HCT116 (cell line): ENCODE results near the gene CHST10. TPM values are rescaled to one million over a fixed set of nuclear protein-coding genes. Genes with fewer than 3 reads are reported as not detected.

Experiments used
- ATAC-seq: fragments of 200-7000 bp; cut with Tn5 transposase; 2 replicates; pipeline ENCODE4 v1.9.1; 2020; ENCODE audit warnings: mild to moderate bottlenecking, moderate library complexity
- BruUV-seq: library from RNA; stranded (reverse); fragments of 400-500 nt; replicated peaks from 2 replicates; lab custom pipeline; 2021; lab: Mats Ljungman, UMichigan
- CTCF ChIA-PET: fragments of 300-600 bp; sonication (Branson Sonifier 250); formaldehyde crosslinking; loops from one replicate; lab custom pipeline; 2021; ENCODE audit warnings: antibody characterized with exemption; lab: Charles Lee
- POLR2A ChIA-PET: fragments of 300-600, 350-600 bp; sonication (Branson Sonifier 250); formaldehyde crosslinking; loops from one replicate; lab custom pipeline; 2021; ENCODE audit warnings: antibody characterized with exemption; lab: Charles Lee
- RAD21 ChIA-PET, 2 experiments: fragments of 300-600 bp; sonication (Branson Sonifier 250); formaldehyde crosslinking; loops; one replicate each; lab custom pipeline; 2023; ENCODE audit warnings: low total read pairs in 2 of 2; ENCODE audit not compliant: uncharacterized antibody in 2 of 2, unreplicated experiment in 2 of 2, low non-redundant PET in 1 of 2; lab: Charles Lee
- DNase-seq: peaks from one replicate; pipeline ENCODE4 v3.0.0-alpha.2; 2010; ENCODE audit warnings: low read depth, low spot score
- H2AFZ ChIP-seq: fragments of 200-600 bp; shearing (Covaris generic), sonication (generic); 2 replicates; pipeline ENCODE4 v1.6.1; 2017; ENCODE audit warnings: low read depth, mixed run types, mixed read lengths, antibody characterized with exemption, low read length; ENCODE audit not compliant: poor library complexity, severe bottlenecking
- H3K27ac ChIP-seq: 2 replicates; pipeline ENCODE4 v1.5.1; 2012; ENCODE audit warnings: low read depth, low read length
- H3K27me3 ChIP-seq: fragments of 200-600 bp; sonication (generic); 2 replicates; pipeline ENCODE4 v1.6.1; 2016; ENCODE audit warnings: mixed run types, low read length, mixed read lengths; ENCODE audit not compliant: insufficient read depth
- H3K36me3 ChIP-seq, 2 experiments: fragments of 200-500 bp in 1 of 2; fragments of 200-600 bp in 1 of 2; sonication (Bioruptor generic) in 1 of 2; sonication (generic) in 1 of 2; 2 replicates each; pipeline versions ENCODE4 v1.5.1 to v1.6.1; 2014 to 2016; ENCODE audit warnings: low read length in 2 of 2, inconsistent platforms in 1 of 2, mixed read lengths in 1 of 2, mixed run types in 1 of 2; ENCODE audit not compliant: insufficient read depth in 2 of 2, control insufficient read depth in 1 of 2
- H3K4me1 ChIP-seq, 2 experiments: fragments of 200-600 bp in 1 of 2; sonication (generic) in 1 of 2; 2 replicates each; pipeline versions ENCODE4 v1.5.1 to v1.6.1; 2012 to 2017; ENCODE audit warnings: low read length in 2 of 2, inconsistent platforms in 1 of 2, mild to moderate bottlenecking in 1 of 2, mixed read lengths in 1 of 2, mixed run types in 1 of 2, moderate library complexity in 1 of 2; ENCODE audit not compliant: insufficient read depth in 2 of 2, control insufficient read depth in 1 of 2
- H3K4me2 ChIP-seq: fragments of 200-600 bp; sonication (generic); 2 replicates; pipeline ENCODE4 v1.6.1; 2017; ENCODE audit warnings: mixed run types, low read length, mixed read lengths
- H3K4me3 ChIP-seq, 2 experiments: fragments of 200-600 bp in 1 of 2; sonication (generic) in 1 of 2; replicated peaks in 1 of 2; 2 replicates each; pipeline ENCODE4 v1.5.1; 2011 to 2016; ENCODE audit warnings: low read length in 2 of 2, control low read depth in 1 of 2, low read depth in 1 of 2, mild to moderate bottlenecking in 1 of 2, mixed read lengths in 1 of 2, mixed run types in 1 of 2
- H3K79me2 ChIP-seq: fragments of 200-600 bp; sonication (generic); 2 replicates; pipeline ENCODE4 v1.6.1; 2017; ENCODE audit warnings: mild to moderate bottlenecking, mixed run types, low read length, moderate library complexity, mixed read lengths; ENCODE audit not compliant: insufficient read depth
- H3K9ac ChIP-seq: fragments of 200-600 bp; sonication (generic); 2 replicates; pipeline ENCODE4 v1.6.1; 2016; ENCODE audit warnings: low read length, mixed read lengths
- H3K9me2 ChIP-seq: fragments of 200-600 bp; sonication (generic), shearing (Covaris generic); 2 replicates; pipeline ENCODE4 v1.6.1; 2017; ENCODE audit warnings: mixed run types, mild to moderate bottlenecking, moderate library complexity; ENCODE audit not compliant: insufficient read depth
- H3K9me3 ChIP-seq, 2 experiments: fragments of 200-500 bp in 1 of 2; fragments of 200-600 bp in 1 of 2; sonication (Bioruptor generic) in 1 of 2; sonication (generic) in 1 of 2; 2 replicates each; pipeline ENCODE4 v1.6.1; 2014 to 2017; ENCODE audit warnings: low read length in 2 of 2, mixed read lengths in 2 of 2, inconsistent platforms in 1 of 2, low read depth in 1 of 2, mild to moderate bottlenecking in 1 of 2, mixed run types in 1 of 2, moderate library complexity in 1 of 2; ENCODE audit not compliant: control insufficient read depth in 1 of 2, insufficient read depth in 1 of 2
- H4K20me1 ChIP-seq: fragments of 200-600 bp; sonication (generic), shearing (Covaris generic); 2 replicates; pipeline ENCODE4 v1.6.1; 2017; ENCODE audit warnings: mixed run types, mild to moderate bottlenecking, moderate library complexity; ENCODE audit not compliant: insufficient read depth
- ELF1 ChIP-seq: IDR thresholded peaks from 2 replicates; pipeline ENCODE4 v1.6.1; 2012; ENCODE audit warnings: low read depth, borderline replicate concordance
- FOSL1 ChIP-seq: IDR thresholded peaks from 2 replicates; pipeline ENCODE4 v1.6.1; 2012; ENCODE audit warnings: low read depth
- SIN3A ChIP-seq: IDR thresholded peaks from 2 replicates; pipeline ENCODE4 v1.6.1; 2012; ENCODE audit warnings: low read depth
- SRF ChIP-seq: IDR thresholded peaks from 2 replicates; pipeline ENCODE4 v1.6.1; 2012; ENCODE audit warnings: low read depth
- TCF7L2 ChIP-seq: IDR thresholded peaks from 2 replicates; pipeline ENCODE4 v1.7.0; 2011; ENCODE audit warnings: borderline replicate concordance, inconsistent platforms; ENCODE audit not compliant: insufficient read depth, insufficient read length; ENCODE audit errors: extremely low read depth
- intact Hi-C: fragments of 100-400 bp; cut with micrococcal nuclease; formaldehyde crosslinking; loops from 2 replicates; pipeline ENCODE4 v1.10.0; 2022
- total RNA-seq: library from RNA; stranded (reverse); gene quantifications from one replicate; pipeline ENCODE4 v1.2.1, GENCODE V29; 2021; ENCODE audit not compliant: unreplicated experiment
- TF ChIP-seq, protein P1 (sequence below): IDR thresholded peaks from 2 replicates; pipeline ENCODE4 v1.6.1; 2011; ENCODE audit warnings: mild to moderate bottlenecking, low read length, moderate library complexity; ENCODE audit not compliant: insufficient replicate concordance; ENCODE audit errors: extremely low read depth
- TF ChIP-seq, protein P2 (sequence below): IDR thresholded peaks from 2 replicates; pipeline ENCODE4 v1.6.1; 2012

Gene CHST10
- total RNA-seq, 1 experiment from 2014 or later, result 0.27 TPM

DNA sequence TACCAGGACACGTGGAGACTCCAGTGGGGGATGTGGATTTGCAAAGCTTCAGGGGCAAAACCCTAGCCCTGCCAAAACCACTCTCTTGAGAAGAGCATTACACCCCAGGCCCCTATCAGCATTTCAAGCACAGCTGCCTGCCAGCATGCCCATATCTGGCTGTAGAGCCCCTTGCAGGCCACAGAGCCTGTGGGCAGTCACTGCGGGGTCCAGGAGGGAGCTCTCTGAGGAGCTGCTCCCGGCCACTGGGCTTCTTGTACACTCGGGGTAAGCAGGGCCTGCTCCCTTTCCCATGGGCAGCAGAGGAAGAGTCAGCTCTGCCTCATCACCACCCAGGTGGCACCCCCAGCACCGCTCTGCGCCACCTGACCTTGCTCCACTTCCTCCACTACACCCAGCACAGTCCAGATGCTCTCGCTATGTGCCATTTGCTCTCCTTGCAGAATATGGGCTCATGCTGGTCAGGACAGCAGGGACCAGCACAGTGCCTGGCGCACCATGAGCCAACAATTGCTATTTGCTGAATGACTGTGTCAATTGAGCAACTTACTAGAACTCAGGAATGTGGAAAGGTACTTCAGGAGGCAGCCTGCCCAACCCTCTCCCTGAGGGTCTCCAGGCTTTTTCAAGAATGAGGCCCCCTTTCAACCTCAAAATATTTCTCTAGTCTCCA lies 7.4 kb downstream of the CHST10 start:
- Histone ChIP-seq H3K9me2 (no peaks in the 10 kb centered on the region), H3K79me2 (no peaks in the 10 kb centered on the region), H4K20me1 (no peaks in the 10 kb centered on the region), H3K4me2 (no peak overlapping the region), H3K27ac (no peak overlapping the region), H3K27me3 (no peaks in the 10 kb centered on the region), H3K4me3 (no peak overlapping the region), H3K9me3 (no peaks in the 10 kb centered on the region), H3K4me1 (no peaks in the 10 kb centered on the region), H2AFZ (no peak overlapping the region)
- intact Hi-C loops, result no loop called here
- ATAC-seq, result no peak
- POLR2A ChIA-PET, result no interaction called here
- CTCF ChIA-PET, result interaction anchor here (1.0 kb wide), 1 partner anchor 12 kb away, joined by 5 read pairs; no protein-coding TSS in a partner anchor
- RAD21 ChIA-PET, result no interaction called here
- no TSS peak for BruUV-seq
- TF ChIP-seq SRF, result no peak
- TF ChIP-seq, protein P1, sequence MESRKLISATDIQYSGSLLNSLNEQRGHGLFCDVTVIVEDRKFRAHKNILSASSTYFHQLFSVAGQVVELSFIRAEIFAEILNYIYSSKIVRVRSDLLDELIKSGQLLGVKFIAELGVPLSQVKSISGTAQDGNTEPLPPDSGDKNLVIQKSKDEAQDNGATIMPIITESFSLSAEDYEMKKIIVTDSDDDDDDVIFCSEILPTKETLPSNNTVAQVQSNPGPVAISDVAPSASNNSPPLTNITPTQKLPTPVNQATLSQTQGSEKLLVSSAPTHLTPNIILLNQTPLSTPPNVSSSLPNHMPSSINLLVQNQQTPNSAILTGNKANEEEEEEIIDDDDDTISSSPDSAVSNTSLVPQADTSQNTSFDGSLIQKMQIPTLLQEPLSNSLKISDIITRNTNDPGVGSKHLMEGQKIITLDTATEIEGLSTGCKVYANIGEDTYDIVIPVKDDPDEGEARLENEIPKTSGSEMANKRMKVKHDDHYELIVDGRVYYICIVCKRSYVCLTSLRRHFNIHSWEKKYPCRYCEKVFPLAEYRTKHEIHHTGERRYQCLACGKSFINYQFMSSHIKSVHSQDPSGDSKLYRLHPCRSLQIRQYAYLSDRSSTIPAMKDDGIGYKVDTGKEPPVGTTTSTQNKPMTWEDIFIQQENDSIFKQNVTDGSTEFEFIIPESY, result no peak
- TF ChIP-seq, protein P2, sequence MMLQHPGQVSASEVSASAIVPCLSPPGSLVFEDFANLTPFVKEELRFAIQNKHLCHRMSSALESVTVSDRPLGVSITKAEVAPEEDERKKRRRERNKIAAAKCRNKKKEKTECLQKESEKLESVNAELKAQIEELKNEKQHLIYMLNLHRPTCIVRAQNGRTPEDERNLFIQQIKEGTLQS, result no peak
- no peak for TF ChIP-seq FOSL1
- TF ChIP-seq TCF7L2, result no peak
- TF ChIP-seq SIN3A, result no peak
- TF ChIP-seq ELF1, result no peak
- TF ChIP-seq, all 23 proteins: peak for 0
- DNase-seq, result no peak
- Histone ChIP-seq H3K36me3 (no peaks in the 10 kb centered on the region), H3K9ac (no peak overlapping the region)
